Activated CD4-positive, alpha-beta T cell treated with anti-CD3 and anti-CD28 coated beads, Interleukin-2, amount 50 U/mL, for 48 hours (primary cell): ENCODE measurements around the gene KCNAB2.
"Not testable (repeated sequence)": the region's sequence is repeated elsewhere in the genome, so short reads cannot be mapped to it uniquely, and the experiment has no call there.

Source experiments
- DNase-seq, 2 experiments: peaks; one replicate each; pipeline ENCODE4 v3.0.0-alpha.2; 2020

KCNAB2 gene

DNA sequence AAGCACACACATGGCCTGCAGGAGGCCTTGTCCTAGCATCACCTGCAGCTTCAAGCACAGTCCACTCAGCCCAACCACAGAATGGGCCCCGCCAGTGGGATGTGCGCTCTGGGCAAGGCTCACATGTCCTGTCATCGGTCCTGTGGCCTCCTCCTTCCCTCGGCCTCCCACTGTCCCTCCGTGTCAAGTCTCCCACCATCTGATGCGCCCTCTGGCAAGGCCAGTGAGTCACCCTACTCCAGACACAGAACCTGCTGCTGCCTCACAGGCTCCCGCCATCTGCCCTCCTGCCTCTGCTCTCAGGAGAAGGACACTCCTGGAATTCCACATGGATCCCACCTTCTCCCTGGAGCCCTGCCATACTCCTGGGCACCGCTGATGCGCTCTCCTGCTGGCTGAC, 14.2 kb downstream of the KCNAB2 start:
- no peak for DNase-seq

DNA sequence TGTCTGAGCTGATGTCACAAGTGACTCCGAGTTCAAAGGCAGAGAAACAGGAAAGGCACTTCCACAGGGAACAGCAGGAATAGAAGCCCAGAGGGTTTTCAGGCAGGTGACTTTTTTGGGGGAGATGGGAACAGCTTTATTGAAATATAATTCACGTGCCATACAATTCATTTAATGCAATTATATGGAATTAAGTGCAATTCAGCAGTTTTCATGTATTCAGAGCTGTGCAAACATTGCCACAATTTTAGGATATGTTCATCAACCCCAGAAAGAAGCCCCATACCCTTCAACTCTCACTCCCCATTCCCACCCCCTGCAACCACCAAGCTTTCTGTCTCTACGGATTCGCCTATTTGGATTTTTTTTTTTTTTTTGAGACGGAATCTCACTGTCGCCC, 17.0 kb downstream of the KCNAB2 start:
- no peak for DNase-seq

DNA sequence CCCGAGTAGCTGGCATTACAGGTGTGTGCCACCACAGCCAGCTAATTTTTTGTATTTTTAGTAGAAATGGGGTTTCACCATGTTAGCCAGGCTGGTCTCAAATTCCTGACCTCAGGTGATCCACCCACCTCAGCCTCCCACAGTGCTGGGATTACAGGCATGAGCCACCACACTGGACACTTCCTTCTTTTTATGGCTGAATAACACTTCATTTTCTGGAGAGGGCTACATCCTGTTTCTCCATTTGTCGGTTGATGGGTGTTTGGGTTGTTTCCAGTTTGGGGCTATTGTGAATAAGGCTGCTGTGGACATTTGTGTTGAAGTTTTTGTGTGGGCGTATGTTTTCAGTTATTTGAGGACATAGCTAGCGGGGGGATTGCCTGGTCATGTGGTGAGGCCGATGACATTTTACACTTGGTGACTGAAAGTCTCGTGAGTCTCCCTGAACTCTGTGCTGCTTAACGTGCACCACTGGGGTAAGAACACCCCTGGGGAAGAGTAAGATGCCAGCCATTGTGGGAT, 17.9 kb downstream of the KCNAB2 start:
- not testable (repeated sequence) for DNase-seq

DNA sequence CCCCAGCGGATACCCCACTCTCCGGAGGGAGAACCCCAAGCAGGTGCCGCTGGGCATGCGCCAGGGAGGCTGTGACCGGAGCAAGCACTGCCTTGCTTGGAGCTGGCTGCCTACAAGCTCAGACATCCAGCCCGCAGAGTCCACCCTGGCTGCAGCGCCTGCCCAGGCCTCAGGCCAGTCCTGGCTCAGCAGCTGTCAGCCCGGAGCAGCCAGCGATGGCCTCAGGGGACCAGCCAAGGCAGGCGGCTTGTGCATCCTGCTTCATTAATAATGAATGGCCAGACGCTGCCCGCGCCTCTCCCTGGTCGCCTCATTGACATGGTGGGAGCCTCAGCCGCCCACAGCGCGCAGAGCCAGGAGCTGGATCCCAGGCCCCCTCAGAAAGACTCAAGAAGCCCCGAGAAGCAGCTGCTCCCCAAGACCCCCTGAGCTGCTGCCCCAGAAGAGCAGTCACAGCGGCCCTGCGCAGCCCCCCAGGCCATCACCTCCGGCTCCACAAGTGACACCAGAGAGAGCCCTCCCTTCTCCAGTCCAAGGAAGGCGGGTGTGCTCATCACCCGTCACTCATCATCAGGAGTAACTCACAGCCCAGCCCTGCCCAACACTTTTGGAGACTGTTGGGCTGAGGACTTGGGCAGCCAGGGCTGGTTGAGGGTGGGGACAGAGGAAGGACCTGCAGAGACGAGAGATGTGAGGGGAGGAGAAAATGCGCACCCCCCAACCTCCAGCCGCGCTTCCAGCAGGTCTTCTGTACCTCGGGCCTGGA, 19.6 kb downstream of the KCNAB2 start:
- no peak for DNase-seq

DNA sequence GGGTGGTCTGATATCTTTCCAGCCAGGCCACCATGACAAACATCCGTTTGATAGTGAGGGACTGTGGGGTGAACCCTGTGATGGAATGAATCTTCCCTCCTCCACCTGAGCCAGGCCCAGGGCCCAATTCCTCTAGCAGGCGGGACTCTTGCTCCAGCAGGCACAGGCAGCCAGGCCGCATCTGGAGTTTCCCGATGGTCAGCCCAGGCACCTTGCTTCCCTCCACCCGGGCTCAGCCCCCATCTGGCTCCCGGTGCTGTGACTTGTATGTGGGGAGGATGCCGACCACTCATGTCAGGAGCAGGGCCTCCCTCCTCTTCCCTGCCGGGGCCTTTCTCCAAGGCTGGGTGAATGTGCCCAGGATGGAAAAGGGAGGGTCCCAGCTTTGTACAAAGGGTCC, 21.0 kb downstream of the KCNAB2 start:
- DNase-seq, result no peak

DNA sequence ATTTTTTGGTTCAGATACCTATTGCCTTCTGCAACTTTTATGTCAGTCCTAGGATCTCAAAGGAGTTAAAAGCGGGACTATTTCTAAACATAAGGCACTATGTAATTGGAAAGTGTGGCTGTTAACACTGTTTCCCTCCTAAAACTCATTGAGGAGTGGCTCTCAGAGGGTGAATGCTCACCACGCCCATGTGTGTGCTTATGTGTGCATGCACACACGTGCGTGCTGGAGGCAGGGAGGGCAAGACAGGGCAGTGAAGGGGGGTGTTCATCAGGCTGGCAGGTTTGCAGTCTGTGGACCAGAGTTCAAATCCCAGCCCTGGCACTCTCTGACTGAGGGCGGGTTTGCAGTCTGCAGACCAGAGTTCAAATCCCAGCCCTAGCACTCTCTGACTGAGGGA, 22.4 kb downstream of the KCNAB2 start:
- no peak for DNase-seq

DNA sequence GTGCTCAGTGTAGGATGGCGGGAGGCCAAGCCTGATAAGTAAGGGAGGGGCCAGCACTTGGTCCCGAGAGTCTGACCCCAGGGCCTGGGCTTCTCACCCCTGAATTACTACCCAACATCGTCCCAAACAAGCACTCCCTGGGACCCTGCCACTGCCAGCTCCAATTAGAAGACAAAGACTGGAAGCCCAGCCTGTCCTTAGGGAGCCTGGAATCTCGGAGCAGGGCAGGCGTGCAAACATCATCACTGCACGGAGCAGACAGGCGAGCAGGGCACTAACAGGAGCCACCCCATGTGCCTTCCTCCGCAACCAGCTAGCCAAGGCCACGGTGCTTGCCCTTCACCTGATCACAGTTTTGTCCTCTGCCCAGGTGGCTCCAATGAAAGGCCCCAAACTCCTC, 23.2 kb downstream of the KCNAB2 start:
- DNase-seq, result no peak

DNA sequence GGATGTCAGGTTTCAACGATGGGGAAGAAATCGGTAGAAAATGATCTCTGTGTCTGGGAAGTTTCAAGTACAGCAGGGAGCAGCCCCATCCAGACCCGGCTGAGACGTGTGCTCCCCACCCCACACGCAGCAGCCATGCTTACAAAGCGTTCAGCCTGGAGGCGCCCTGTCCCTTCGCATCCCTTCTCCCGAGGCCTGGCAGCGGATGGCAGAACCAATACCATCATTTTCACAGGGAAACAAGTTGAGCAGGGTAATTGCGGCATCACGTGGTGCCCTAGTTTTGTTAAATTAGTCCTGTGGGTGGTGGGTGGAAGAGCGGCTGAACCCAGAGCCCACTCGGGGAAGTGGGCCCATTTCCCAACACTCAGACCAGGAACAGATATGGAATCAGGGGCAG, 23.9 kb downstream of the KCNAB2 start:
- no peak for DNase-seq

DNA sequence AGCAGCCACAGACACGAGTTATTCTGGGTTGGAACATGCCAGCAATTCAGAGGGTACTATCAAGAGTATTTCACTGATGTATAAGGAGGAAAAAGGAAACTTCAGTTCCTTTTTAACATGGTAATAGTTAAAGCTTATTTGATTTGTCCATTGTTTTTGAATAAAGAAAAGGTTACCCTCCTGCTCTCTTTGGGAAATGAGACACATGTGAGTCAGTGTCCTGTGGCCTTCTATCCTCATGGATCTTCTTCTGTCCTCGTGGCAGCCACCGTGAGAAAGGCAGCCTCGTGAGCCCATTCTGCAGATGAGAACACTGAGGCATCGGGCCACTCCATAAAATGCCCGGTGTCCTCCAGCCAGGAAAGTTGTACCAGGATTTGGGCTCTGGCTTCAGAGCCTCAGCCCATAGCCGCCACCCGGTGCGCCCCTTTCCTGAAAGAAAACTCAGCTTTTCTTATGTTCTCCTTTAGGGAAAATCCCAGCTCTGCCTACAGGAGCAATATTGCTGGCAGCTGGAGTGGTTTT, 24.8 kb downstream of the KCNAB2 start:
- DNase-seq, result no peak

DNA sequence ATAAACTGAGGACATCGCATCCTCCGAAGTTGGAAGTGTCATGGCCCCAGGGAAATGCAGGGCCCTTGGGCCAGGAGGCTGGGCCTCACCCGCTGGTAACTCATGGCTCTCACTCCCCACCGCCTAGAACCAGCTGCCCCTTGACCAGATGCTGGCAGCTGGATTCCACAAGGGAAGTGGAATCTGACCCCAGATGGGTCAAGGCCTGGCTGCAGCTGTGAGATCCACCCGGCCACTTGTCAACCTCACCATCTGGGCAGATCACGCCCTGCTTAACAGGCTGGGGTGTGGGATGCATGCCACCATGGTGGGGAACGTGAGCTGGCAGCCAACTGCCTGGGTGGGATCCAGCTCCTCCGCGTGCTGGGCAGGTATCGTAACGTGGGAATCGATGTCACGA, 25.5 kb downstream of the KCNAB2 start:
- DNase-seq, result no peak

DNA sequence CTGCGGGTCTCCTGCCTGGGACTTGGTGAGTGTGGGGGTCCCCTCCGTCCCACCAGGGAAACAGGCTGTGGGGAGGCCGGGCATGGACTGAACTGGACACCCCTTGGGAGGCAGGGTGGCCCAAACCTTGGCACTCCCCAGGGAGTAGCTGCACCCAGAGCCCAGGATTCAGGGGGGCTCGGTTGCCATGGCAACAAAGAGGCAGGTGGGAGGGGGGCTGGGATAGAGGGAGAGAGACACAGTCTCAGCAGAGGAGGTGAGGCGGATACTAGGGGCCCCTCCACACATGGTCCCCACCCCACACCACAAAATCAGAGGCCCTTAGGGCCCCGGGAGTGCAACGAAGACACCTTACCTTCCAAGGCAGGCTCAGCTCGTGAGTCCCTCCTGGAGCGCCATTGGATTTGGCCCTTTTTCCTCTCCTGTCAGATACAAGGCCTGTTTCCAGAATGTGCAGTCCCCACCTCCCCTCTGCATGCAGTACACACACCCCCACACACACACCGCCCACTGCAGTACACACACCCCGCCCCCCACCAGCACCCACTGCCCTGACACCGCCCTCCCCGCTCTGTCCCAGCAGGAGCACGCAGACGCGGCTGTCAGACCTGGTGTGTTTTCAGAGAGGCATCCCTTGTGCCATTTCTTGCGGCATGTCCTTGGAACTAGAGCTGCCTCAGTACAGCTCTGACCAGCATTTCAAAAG, 27.2 kb downstream of the KCNAB2 start:
- no peak for DNase-seq

DNA sequence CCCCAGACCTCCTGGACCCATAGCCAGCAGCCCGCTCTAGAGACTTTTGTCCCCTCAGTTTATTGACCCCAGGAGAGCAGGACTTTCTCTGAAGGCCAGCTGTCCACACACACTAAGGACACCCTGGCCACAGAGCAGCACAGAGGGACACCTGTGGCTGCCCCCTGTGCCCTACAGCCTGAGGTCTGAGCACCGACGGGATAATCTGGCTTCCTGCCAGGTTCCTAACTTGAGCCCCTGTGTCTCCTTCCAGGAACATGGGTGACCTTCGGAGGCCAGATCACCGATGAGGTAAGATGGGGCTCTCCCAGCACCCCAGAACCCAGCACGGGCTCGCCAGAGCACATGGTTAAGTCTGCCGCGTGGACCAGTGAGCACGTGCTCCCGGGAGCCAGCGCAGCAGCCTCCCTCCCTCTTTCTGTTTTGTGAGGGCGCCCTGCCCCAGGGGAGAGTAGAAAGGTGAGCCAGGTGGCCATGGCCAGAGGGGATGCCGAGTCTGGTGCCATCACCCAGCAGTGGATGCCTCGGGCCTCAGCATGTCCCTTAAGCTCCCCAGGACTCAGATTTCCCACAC, 27.9 kb downstream of the KCNAB2 start:
- DNase-seq, result no peak

DNA sequence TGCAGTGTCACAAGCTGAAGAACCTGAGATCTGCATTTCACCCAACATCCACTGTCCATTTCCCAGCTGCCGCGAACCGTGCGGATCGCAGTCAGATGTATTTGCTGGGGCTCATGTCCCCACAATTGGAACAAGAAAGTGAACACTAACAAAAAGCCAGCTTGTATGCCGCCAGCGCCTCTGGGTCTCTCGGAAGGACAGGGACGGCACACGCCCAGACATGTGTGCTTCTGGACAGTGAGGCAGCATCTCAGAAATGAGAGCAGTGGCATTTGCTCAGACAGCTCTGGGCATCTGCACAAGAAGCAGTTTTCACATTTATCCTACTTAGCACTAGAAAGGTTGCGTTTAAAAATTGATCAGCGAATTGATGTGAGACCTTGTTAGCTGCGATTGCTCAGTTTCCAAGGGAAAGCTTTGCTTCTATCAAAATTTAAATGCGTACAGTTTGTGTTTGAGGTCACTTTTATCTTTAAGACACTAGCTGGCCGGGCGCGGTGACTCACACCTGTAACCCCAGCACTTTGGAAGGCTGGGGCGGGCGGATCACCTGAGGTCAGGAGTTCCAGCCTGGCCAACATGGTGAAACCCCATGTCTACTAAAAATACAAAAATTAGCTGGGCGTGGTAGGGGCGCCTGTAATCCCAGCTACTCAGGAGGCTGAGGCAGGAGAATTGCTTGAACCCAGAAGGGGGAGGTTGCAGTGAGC, 28.7 kb downstream of the KCNAB2 start:
- DNase-seq, result no peak

DNA sequence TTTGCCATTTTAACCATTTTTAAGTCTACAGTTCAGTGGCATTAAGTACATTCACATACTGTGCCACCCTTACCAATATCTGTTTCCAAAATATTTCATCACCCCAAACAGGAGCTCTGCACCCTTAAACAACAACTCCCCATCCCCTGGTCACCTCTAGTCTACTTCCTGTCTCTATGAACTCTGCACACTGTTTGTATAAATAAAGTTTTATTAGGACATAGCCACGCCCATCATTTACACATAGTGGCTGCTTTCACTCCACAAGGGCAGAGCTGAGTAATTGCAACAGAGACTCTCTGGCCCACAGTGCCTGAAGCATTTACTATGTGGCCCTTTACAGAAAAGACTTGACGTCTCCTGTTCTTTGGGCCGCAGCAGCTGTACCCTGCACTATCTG, 30.1 kb downstream of the KCNAB2 start:
- no peak for DNase-seq

DNA sequence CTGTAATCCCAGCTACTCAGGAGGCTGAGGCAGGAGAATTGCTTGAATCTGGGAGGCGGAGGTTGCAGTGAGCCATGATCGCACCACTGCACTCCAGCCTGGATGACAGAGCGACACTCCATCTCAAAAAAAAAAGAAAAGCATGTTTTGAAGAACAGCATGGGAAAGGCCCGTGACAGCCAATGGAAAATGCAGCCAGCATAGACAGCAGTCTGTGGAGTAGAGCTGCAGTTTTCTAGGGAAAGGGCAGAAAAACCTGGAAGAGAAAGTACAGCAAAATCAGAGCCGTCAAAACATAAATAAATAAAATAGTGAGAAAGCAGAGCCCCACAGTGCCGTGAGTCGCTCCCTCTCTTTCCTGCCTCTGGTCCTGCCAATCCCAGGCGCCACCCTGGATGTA, 31.4 kb downstream of the KCNAB2 start:
- not testable (repeated sequence) for DNase-seq

DNA sequence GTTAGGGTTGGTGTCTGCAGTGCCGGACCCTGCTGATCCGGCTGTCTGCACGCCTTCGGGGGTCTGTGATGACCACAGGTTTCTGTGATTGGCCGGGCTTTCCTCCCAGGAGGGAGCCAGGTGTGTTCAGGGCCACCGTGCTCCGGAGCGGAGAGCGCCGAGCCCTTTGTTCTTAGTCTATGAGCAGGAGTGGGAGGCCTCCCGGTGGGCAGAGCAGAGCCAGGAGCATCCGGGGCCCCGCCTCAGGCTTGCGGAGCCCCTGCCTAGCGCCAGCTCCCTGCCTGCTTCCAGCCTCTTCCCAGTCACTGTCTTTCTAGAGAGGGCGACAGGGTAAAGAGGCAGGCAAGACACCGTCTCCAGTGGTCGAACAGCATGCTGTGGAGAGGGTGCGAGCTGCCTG, 31.8 kb downstream of the KCNAB2 start:
- no peak for DNase-seq

DNA sequence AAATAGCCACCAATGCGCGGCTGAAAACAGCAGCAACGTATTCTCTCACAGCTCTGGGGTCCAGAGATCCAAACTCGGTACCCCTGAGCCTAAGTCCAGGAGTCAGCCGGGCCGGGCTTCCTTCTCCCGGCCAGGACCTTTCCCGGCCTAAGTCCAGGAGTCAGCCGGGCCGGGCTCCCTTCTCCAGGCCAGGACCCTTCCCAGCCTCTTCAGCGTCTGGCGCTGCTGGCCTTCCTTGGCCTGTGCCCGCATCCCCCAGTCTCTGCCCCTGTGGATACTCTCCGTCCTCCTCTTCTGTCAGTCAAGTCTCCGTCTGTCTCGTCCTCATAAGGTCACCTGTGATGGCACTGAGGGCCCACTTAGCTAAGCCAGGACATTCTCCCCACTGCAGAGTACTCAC, 32.2 kb downstream of the KCNAB2 start:
- DNase-seq, result no peak

DNA sequence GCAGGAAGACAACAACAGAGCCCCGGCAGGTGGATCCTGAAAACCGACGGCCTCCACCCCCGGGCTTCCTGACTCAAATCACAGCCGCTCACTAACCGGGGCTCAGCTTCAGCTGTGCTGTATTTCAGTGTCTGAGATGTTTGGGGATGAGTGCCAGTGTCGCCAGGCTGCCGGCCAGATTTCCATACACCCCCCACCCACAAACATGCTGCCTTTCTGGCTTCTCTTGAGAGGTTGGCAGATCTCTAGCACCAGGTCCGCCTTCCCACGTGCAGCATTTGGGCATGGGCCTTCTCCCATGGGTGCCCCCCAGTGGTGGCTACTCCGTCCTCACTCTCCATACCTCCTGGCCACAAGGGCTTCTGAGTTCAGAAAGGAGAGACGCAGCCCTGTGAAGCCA, 34.8 kb downstream of the KCNAB2 start:
- DNase-seq, result no peak

DNA sequence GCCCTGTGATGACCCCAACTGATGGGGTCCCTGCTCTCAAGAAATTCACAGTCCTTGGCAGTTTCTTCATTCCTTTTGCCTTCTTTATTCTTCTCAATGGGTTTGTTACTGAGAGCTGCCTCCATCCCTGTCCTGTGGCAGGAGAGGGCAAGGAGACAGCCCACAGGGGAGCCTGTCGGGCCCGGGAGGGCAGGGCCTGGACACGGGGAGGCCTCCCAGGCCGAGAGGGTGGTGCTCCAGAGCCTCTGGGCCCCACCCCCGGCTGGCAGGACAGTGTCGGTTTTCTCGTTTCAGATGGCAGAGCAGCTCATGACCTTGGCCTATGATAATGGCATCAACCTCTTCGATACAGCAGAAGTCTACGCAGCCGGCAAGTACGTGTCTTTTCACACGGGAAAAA, 36.2 kb downstream of the KCNAB2 start:
- no peak for DNase-seq

DNA sequence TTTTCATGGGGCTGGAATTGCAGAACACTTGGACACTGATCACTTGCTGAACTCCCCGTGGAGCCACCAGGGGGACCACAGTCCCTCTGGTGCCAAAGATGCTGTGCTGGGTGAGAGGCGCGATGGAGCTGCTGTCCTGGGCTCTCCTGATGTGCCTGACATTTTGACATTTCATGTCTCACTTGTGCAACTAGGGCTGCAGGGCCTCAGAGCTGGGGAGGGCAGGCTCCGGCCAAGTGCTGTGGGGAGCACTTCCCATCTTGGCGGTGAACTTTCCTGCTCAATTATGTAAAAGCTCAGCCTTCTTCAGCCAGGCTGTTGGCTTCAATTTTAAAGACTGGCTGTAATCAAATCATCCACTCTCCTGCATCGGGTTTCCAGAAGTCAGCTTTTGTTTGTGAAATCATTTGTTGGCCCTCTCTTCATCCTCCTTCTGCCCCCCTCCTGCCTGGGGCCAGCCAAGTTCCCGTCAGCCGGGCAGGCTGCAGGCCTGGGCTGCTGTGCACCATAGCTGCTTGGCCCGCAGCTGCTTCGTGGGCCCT, 36.8 kb downstream of the KCNAB2 start:
- no peak for DNase-seq

DNA sequence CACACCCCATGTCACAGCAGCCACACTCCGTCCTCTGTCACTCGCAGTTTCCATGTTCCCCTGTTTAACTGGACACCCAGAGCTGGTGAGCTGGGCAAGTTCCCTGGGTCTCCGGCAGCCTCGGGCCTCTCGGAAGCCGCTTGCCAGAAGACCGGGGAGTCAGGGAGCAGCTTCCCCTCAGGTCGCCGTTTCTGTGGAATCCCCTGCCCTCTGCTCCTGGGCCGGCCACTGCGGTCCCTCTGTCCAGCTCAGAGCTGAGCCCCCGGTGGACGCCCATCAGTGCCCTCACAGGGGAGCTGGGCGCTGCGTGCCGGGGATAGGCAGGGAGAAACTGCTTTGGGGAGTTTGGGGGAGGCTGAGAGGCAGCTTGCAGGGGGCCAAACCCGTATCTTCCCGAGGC, 37.7 kb downstream of the KCNAB2 start:
- DNase-seq, result no peak

DNA sequence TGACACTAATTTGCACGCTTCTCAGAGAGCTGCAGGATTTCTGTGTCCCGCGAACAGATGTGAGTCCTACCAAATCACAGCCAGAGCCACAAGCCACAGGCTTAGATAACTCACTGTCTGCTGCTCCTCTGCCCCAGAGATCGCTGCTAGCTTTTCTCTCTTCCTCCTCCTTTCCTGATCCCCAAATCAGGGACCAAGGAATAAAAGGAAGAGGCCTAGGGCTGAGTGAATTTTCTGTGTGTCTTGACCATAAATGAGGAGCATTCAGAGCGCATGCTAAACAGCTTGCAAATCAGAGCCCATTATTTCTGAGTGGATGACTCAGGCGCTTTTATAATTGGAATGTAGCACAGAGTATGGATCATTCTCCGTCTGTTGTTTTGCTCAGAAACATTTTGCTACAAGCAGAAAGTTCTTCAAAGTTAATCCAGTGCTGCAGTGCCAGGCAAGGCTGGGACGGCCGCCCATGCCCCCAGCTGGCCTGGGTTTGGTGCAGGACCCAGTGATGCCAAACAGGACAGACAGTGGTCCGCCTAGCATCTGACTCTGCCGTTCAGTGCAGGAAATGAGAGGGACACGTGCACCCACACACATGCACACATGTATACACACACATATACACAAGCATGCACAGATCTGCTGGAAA, 38.2 kb downstream of the KCNAB2 start:
- no peak for DNase-seq
